GM18519 (cell line): Measurements from ENCODE around the gene ZNF485.
"Not testable (repeated sequence)": the region's sequence is repeated elsewhere in the genome, so short reads cannot be mapped to it uniquely, and the experiment has no call there.

Experiments
- ATAC-seq: cut with Tn5 transposase; IDR thresholded peaks from one replicate; pipeline ENCODE4 v1.9.1; 2021; ENCODE audit warnings: mild to moderate bottlenecking, moderate library complexity; ENCODE audit not compliant: unreplicated experiment, low FRiP score

ZNF485 gene

GRCh38 chr10:43601576-43601975 is 4.7 kb upstream of the ZNF485 start:
- not testable (repeated sequence) for ATAC-seq

GRCh38 chr10:43605850-43606322 is 352 bp upstream of the ZNF485 start:
- peak; percentile 20 for ATAC-seq

DNA sequence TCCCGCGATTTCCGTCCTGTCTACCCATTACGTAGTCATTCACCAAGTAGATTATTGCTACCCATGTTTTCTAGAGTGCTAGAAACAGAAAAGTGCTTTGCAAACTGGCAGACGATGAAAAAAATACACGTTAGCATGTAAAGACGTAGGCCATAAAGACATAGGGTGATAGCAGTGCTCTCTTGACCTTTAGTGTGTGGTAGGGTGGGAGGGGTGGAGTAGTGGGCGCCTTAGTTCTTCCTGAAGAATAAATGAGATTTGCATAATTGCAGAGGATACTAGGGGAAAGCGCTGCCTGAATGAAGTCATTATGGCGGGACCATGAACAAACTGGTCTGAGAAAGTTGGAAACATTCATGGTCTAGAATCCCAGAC is 948 bp downstream of the ZNF485 start:
- ATAC-seq = no peak

- ATAC-seq = no peak
These were observed 4.4 kb downstream of the ZNF485 start for GRCh38 chr10:43610636-43611035.

GRCh38 chr10:43616697-43617370 is 10.6 kb downstream of the ZNF485 start:
- no peak for ATAC-seq

GRCh38 chr10:43619368-43619767 is 13.1 kb downstream of the ZNF485 start:
- no peak for ATAC-seq

- ATAC-seq = no peak
These were observed 15.8 kb downstream of the ZNF485 start for GRCh38 chr10:43622038-43622437.

GRCh38 chr10:43623351-43623750 is 17.1 kb downstream of the ZNF485 start:
- ATAC-seq = no peak

GRCh38 chr10:43627942-43628341 is 21.7 kb downstream of the ZNF485 start:
- no peak for ATAC-seq

DNA sequence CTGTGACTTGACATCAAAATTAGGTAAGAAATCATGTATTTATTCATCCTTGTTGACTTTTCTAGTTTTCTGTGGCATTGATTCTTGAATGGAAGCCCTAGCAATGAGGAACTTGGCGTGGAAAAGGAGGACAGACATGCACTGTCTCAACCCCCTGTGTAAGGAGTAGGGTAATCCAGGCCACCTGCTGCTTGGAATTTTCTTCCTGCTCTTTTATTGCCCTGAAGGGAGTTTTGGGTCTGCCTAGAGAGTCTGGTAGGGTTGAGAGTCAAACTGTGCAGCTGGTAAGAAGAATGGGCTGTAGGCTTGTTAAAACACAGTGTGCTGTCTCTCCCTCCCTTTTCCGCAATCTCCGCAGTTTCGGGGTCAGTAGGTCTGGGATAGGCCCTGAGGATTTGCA is 22.7 kb downstream of the ZNF485 start:
- ATAC-seq = no peak

DNA sequence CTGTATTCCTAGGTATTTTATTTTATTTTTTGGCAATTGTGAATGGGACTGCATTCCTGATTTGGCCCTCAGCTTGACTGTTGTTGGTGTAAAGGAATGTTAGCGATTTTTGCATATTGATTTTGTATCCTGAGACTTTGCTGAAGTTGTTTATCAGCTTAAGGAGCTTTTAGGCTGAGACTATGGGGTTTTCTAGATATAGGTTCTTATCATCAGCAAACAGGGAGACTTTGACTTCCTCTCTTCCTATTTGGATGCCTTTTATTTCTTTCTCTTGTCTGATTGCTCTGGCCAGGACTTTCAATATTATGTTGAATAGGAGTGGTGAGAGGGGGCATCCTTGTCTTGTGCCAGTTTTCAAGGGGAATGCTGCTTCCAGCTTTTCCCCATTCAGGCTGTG is 29.6 kb downstream of the ZNF485 start:
- not testable (repeated sequence) for ATAC-seq

DNA sequence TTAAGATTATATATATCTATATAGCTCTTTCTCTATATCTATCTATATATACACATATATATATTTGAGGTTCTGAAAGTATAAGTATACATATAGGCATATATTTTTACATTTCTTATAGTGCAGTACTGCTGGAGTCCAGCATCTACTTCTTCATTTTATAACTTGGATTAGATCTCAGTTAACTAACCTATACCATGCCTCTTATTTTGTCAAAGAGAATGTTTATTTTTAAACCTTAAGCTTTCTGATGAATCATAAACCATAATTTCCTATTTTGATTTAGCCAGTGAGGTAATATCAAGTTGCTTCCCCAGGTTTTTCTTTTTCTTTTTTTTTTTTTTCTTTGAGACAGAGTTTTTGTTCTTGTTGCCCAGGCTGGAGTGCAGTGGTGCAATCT is 34.4 kb downstream of the ZNF485 start:
- no peak for ATAC-seq

DNA sequence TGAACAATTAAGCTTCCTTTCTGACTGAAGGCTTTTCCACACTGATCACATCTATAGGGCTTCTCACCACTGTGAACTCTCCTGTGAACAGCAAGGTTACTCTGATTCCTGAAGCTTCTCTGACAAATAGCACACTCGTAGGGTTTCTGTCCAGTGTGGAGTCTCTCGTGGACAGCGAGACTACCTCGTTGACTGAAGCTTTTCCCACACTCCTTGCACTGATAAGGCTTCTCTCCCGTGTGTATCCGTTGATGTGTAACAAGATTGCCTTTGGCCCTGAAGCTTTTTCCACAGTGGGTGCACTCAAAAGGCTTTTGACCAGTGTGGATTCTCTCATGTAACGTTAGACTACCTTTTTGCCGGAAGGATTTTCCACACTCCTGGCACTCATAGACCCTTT is 38.0 kb downstream of the ZNF485 start:
- no peak for ATAC-seq

GRCh38 chr10:43645866-43646265 is 39.6 kb downstream of the ZNF485 start:
- no peak for ATAC-seq

DNA sequence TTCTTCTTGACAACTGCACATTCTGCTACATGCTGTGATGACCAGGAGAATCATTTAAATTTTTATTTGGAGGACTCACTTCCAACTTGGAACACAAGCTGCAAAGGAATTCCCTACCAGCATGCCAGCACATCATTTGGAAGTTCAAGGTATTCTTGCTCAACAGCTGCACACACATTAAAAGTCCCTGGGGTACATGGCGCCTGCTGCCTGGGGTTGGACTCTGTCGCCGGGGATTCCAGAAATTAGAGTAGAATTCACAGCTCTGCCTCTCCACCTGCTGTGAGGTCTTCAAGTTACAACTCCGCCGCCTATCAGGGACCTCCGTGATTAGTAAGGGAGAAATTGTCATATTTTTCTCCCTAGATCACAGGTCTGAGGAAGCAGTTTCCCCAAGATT is 41.3 kb downstream of the ZNF485 start:
- no peak for ATAC-seq

GRCh38 chr10:43648095-43648397 is 41.8 kb downstream of the ZNF485 start:
- no peak for ATAC-seq

GRCh38 chr10:43648398-43649184 is 42.4 kb downstream of the ZNF485 start, which contains the start of gene ZNF32:
Gene ZNF32 (minus strand): TSS chr10:43648881. CDS start chr10:43646133, 2,748 bp downstream.
- peak; percentile 98 for ATAC-seq

GRCh38 chr10:43649185-43649523 is 42.9 kb downstream of the ZNF485 start:
- ATAC-seq = no peak

DNA sequence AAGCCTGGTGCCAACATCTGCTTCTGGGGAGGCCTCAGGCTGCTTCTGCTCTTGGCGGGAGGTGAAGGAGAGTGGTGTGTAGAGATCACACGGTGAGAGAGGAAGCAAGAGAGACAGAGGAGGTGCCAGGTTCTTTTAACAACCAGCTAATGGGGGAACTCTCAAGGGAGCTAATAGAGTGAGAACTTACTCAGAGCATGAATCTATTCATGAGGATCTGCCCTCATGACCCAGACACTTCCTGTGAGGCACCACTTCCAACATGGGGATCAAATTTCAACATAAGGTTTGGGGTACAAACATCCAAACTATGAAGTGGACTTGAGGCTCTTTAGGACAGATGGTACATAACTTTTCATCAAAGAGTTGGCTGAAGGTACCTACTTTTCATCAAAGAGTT is 47.5 kb downstream of the ZNF485 start:
- ATAC-seq = no peak

GRCh38 chr10:43655311-43655710 is 49.1 kb downstream of the ZNF485 start:
- ATAC-seq = no peak

DNA sequence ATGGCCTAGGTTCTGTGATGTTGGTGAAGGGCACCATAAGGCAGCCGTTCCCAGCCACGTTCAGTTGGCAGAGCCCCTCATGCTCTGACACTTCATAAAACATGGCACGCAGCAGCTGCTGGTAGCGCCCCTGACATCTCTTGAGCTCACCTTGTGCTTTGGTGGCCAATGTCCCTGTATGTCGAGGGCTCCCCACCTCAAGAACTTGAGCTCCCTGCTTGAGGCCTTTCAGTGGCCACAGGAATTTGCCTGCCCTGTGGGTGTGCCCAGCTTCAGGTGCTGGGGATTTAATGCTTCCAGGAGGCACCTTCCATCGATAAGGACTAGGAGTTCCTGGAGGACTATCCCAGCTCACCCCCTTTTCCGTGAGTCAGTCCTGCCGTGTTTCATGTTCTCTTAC is 52.0 kb downstream of the ZNF485 start:
- ATAC-seq = no peak

DNA sequence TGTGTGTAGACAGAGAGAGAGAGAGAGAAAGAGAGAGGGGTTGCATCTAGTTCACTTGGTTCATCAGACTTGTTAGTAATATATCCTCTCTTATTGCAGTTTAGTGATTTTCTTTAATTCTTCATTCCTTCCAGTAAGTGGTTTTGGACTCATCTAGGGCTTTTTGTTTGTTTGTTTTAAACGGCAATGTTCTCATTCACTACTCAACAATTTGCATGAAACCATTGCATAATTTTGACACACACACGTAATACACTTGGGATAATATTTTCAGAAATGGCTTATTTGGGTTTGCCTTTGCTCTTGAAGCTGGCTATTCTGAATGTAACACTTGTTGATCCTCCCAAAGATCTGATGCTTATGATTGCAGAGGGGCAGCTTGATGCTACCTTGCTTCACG is 58.8 kb downstream of the ZNF485 start:
- no peak for ATAC-seq
